ENCODE results near the gene MYOM1.

DNA sequence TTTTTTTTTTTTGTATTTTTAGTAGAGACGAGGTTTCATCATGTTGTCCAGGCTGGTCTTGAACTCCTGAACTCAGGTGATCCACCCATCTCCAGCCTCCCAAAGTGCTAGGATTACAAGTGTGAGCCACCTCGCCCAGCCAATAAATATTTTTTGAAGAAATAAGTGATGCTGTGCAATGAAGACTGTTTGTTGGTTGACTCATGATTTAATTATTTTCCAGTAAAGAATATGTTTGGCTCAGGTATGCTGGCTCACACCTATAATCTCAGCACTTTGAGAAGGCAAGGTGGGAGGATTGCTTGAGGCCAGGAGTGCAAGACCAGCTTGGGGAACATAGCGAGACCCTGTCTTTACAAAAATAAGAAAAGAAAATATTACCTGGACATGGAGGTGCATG is 165.0 kb downstream of the MYOM1 start:
- TF ChIP-seq, protein P1, sequence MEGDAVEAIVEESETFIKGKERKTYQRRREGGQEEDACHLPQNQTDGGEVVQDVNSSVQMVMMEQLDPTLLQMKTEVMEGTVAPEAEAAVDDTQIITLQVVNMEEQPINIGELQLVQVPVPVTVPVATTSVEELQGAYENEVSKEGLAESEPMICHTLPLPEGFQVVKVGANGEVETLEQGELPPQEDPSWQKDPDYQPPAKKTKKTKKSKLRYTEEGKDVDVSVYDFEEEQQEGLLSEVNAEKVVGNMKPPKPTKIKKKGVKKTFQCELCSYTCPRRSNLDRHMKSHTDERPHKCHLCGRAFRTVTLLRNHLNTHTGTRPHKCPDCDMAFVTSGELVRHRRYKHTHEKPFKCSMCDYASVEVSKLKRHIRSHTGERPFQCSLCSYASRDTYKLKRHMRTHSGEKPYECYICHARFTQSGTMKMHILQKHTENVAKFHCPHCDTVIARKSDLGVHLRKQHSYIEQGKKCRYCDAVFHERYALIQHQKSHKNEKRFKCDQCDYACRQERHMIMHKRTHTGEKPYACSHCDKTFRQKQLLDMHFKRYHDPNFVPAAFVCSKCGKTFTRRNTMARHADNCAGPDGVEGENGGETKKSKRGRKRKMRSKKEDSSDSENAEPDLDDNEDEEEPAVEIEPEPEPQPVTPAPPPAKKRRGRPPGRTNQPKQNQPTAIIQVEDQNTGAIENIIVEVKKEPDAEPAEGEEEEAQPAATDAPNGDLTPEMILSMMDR (IDR thresholded peaks at IDR 0.05) = no peak
- TF ChIP-seq POLR2A (IDR thresholded peaks at IDR 0.05) = no peak
